IMR-90 (cell line): ENCODE measurements around the gene SH2D6. TPM values are rescaled to one million over a fixed set of nuclear protein-coding genes. Genes with fewer than 3 reads are reported as not detected.

ENCODE experiments used
- ATAC-seq: fragments of 200-7000 bp; cut with Tn5 transposase; 2 replicates; pipeline ENCODE4 v1.9.1; 2020; ENCODE audit warnings: low read depth, mild to moderate bottlenecking, moderate library complexity
- BruUV-seq: library from RNA; stranded (reverse); fragments of 400-500 nt; replicated peaks from 2 replicates; lab custom pipeline; 2021; lab: Mats Ljungman, UMichigan
- CTCF ChIA-PET: fragments of 300-600 bp; formaldehyde crosslinking; extraction: SDS; loops from one replicate; lab custom pipeline; 2021; ENCODE audit warnings: antibody characterized with exemption; lab: Yijun Ruan, JAX
- POLR2A ChIA-PET: fragments of 300-600 bp; sonication (Branson Sonifier 250); formaldehyde crosslinking; loops from one replicate; lab custom pipeline; 2022; ENCODE audit warnings: antibody characterized with exemption; ENCODE audit not compliant: unreplicated experiment; lab: Charles Lee
- DNase-seq: peaks from one replicate; pipeline ENCODE4 v3.0.0; 2013
- H2AFZ ChIP-seq: replicated peaks from 2 replicates; pipeline ENCODE3; 2013; ENCODE audit warnings: low read length, mild to moderate bottlenecking; ENCODE audit not compliant: poor library complexity
- H2AK5ac ChIP-seq: 2 replicates; pipeline ENCODE4 v1.6.1; 2013; ENCODE audit warnings: low read depth, low read length, inconsistent platforms
- H2AK9ac ChIP-seq: replicated peaks from 2 replicates; pipeline ENCODE3; 2013; ENCODE audit warnings: mild to moderate bottlenecking, low read depth, low read length, moderate library complexity; ENCODE audit not compliant: poor library complexity
- H2BK120ac ChIP-seq: 2 replicates; pipeline ENCODE4 v1.6.1; 2013; ENCODE audit warnings: low read depth, low read length, inconsistent platforms
- H2BK15ac ChIP-seq: 3 replicates; pipeline ENCODE4 v1.6.1; 2013; ENCODE audit warnings: low read depth, low read length, inconsistent platforms
- H2BK20ac ChIP-seq: 2 replicates; pipeline ENCODE4 v1.6.1; 2013; ENCODE audit warnings: low read depth, mild to moderate bottlenecking, inconsistent platforms, low read length, moderate library complexity
- H2BK5ac ChIP-seq: 2 replicates; pipeline ENCODE4 v1.6.1; 2013; ENCODE audit warnings: mild to moderate bottlenecking, low read depth, low read length, inconsistent platforms; ENCODE audit not compliant: poor library complexity, severe bottlenecking
- H3K14ac ChIP-seq: replicated peaks from 2 replicates; pipeline ENCODE4 v1.6.1; 2013; ENCODE audit warnings: low read depth, low read length, inconsistent platforms
- H3K18ac ChIP-seq: 2 replicates; pipeline ENCODE4 v1.6.1; 2013; ENCODE audit warnings: low read depth, low read length, control low read depth
- H3K23ac ChIP-seq: 2 replicates; pipeline ENCODE4 v1.6.1; 2013; ENCODE audit warnings: low read depth, low read length, inconsistent platforms
- H3K27ac ChIP-seq: 2 replicates; pipeline ENCODE4 v1.5.1; 2013; ENCODE audit warnings: mild to moderate bottlenecking, control low read depth, low read length; ENCODE audit not compliant: insufficient read depth
- H3K27me3 ChIP-seq: 2 replicates; pipeline ENCODE4 v1.6.1; 2013; ENCODE audit warnings: low read length; ENCODE audit not compliant: control insufficient read depth, insufficient read depth
- H3K36me3 ChIP-seq: 2 replicates; pipeline ENCODE4 v1.6.1; 2013; ENCODE audit warnings: low read length, mixed read lengths; ENCODE audit not compliant: control insufficient read depth, insufficient read depth
- H3K4ac ChIP-seq: 2 replicates; pipeline ENCODE4 v1.6.1; 2013; ENCODE audit warnings: low read depth, low read length, inconsistent platforms
- H3K4me1 ChIP-seq: 2 replicates; pipeline ENCODE4 v1.6.1; 2013; ENCODE audit warnings: low read length, mixed read lengths; ENCODE audit not compliant: control insufficient read depth, insufficient read depth
- H3K4me2 ChIP-seq: 2 replicates; pipeline ENCODE4 v1.6.1; 2013; ENCODE audit warnings: low read depth, mild to moderate bottlenecking, control low read depth, low read length, moderate library complexity
- H3K4me3 ChIP-seq: 2 replicates; pipeline ENCODE4 v1.5.1; 2013; ENCODE audit warnings: low read depth, mild to moderate bottlenecking, control low read depth, low read length, moderate library complexity; ENCODE audit not compliant: insufficient read depth
- H3K56ac ChIP-seq: 2 replicates; pipeline ENCODE4 v1.6.1; 2013; ENCODE audit warnings: low read length, inconsistent platforms; ENCODE audit not compliant: insufficient read depth; ENCODE audit errors: extremely low read depth
- H3K79me1 ChIP-seq, 2 experiments: 2 replicates each; pipeline ENCODE4 v1.6.1; 2013; ENCODE audit warnings: low read length in 2 of 2, inconsistent platforms in 1 of 2, low read depth in 1 of 2
- H3K9ac ChIP-seq: 2 replicates; pipeline ENCODE4 v1.6.1; 2013; ENCODE audit warnings: low read depth, low read length, control low read depth
- H3K9me1 ChIP-seq: 2 replicates; pipeline ENCODE4 v1.6.1; 2013; ENCODE audit warnings: low read length, inconsistent platforms; ENCODE audit not compliant: insufficient read depth
- H3K9me3 ChIP-seq: 2 replicates; pipeline ENCODE4 v1.6.1; 2013; ENCODE audit warnings: low read length; ENCODE audit not compliant: control insufficient read depth, insufficient read depth
- H4K20me1 ChIP-seq: 2 replicates; pipeline ENCODE4 v1.6.1; 2013; ENCODE audit warnings: low read length, inconsistent platforms; ENCODE audit not compliant: insufficient read depth
- H4K5ac ChIP-seq: 2 replicates; pipeline ENCODE4 v1.6.1; 2013; ENCODE audit warnings: mild to moderate bottlenecking, low read depth, low read length, control low read depth
- H4K8ac ChIP-seq, 2 experiments: 2 replicates each; pipeline ENCODE4 v1.6.1; 2013; ENCODE audit warnings: low read depth in 2 of 2, low read length in 2 of 2, control low read depth in 1 of 2, inconsistent platforms in 1 of 2
- H4K91ac ChIP-seq: 2 replicates; pipeline ENCODE4 v1.6.1; 2013; ENCODE audit warnings: low read depth, low read length, inconsistent platforms; ENCODE audit not compliant: insufficient read depth
- CTCF ChIP-seq: conservative IDR thresholded peaks from 2 replicates; pipeline ENCODE4 v1.5.1; 2012; ENCODE audit warnings: mild to moderate bottlenecking, low read depth, low read length, improper control_type of control experiment
- FOS ChIP-seq: fragments of 150-350 bp; IDR thresholded peaks from 2 replicates; pipeline ENCODE4 v1.6.1; 2016; ENCODE audit warnings: low read depth, low read length
- MAFK ChIP-seq: IDR thresholded peaks from 2 replicates; pipeline ENCODE4 v1.6.1; 2012; ENCODE audit warnings: low read depth, low read length, improper control_type of control experiment
- MAZ ChIP-seq: IDR thresholded peaks from 2 replicates; pipeline ENCODE4 v1.6.1; 2012; ENCODE audit warnings: low read depth, mild to moderate bottlenecking, low read length, improper control_type of control experiment, moderate library complexity, borderline replicate concordance
- MXI1 ChIP-seq: IDR thresholded peaks from 2 replicates; pipeline ENCODE4 v1.6.1; 2012; ENCODE audit warnings: low read depth, mild to moderate bottlenecking, low read length, moderate library complexity, borderline replicate concordance
- POLR2A ChIP-seq: IDR thresholded peaks from 2 replicates; pipeline ENCODE4 v1.6.1; 2012; ENCODE audit warnings: mild to moderate bottlenecking, low read depth, low read length
- RFX5 ChIP-seq: IDR thresholded peaks from 2 replicates; pipeline ENCODE4 v1.8.0; 2012; ENCODE audit warnings: low read depth, mild to moderate bottlenecking, low read length, moderate library complexity
- WGBS, 2 experiments: methylation state at CpG; one replicate each; pipeline versions ENCODE4 v1.1.5 to v1.1.7; 2013; ENCODE audit warnings: missing lambda C conversion rate in 2 of 2; ENCODE audit not compliant: insufficient read length in 1 of 2; ENCODE audit errors: extremely low coverage in 2 of 2; 5-methylcytosine and 5-hydroxymethylcytosine counted together
- dilution Hi-C: fragments of 300-500 bp; cut with HindIII; formaldehyde crosslinking; loops from one replicate; pipeline ENCODE4 v1.14.3; 2018; ENCODE audit warnings: low sequenced_read_pairs; ENCODE audit not compliant: unreplicated experiment
- in situ Hi-C: fragments of 300-500 bp; cut with MboI; formaldehyde crosslinking; loops from 3 replicates; pipeline ENCODE4 v1.14.3; 2019; ENCODE audit warnings: low sequenced_read_pairs, inconsistent platforms, mixed read lengths
- intact Hi-C: fragments of 100-400 bp; cut with micrococcal nuclease; formaldehyde crosslinking; loops from 2 replicates; pipeline ENCODE4 v1.10.0; 2022
- polyA plus RNA-seq, 3 experiments: library from polyadenylated mRNA; depleted of rRNA; stranded (reverse); fragments of >200 nt; gene quantifications; 2 replicates each; pipeline ENCODE4 v1.2.3, GENCODE V29; 2012; ENCODE audit warnings: low replicate concordance in 1 of 3
- total RNA-seq: library from RNA; depleted of rRNA; stranded (reverse); fragments of >200 nt; gene quantifications from 2 replicates; pipeline ENCODE4 v1.2.3, GENCODE V29; 2012

The SH2D6 gene
- total and polyA plus RNA-seq, 2 of the 4 experiments (the other 2 are of a cell fraction) = 0.32 to 0.36 TPM

GRCh38 chr2:85439025-85439472 is 20.5 kb downstream of the SH2D6 start:
- WGBS, 2 experiments = 80% methylated on average over 1 of the region's 6 CpGs; no CpG with 5 or more reads in 1 of the 2 experiments

More at GRCh38 chr2:85439025-85439472, 20.5 kb downstream of the SH2D6 start:
- no peak overlapping the region for H3K27ac ChIP-seq
- no peak overlapping the region for H3K4me2 ChIP-seq
- peak overlapping the region; percentile 99 for H3K4ac ChIP-seq
- H3K18ac ChIP-seq = no peak overlapping the region; the same call in 1 of the 2 replicates
- H2AFZ ChIP-seq = no peak overlapping the region
- H3K23ac ChIP-seq = no peak overlapping the region
- peak overlapping the region; percentile 92 for H2BK120ac ChIP-seq
- DNase-seq = no peak
- H3K79me1 ChIP-seq = peaks cover 0 to 10% of the 10 kb centered on the region in 2 experiments; a peak in 1 of 4 replicates
- dilution Hi-C loops = no loop called here
- ATAC-seq = no peak
- CTCF ChIA-PET = no interaction called here
- peak overlapping the region; percentile 31; the same call in 1 of the 2 replicates for H2AK5ac ChIP-seq
- H4K91ac ChIP-seq = peak overlapping the region; percentile 90
- H4K20me1 ChIP-seq = no peaks in the 10 kb centered on the region
- peak overlapping the region; percentile 69 for H2BK20ac ChIP-seq
- peak overlapping the region; percentile 87 to 97; a peak in 2 of 4 replicates for H4K8ac ChIP-seq
- BruUV-seq = no TSS peak
- no peak overlapping the region for H3K56ac ChIP-seq
- H2BK5ac ChIP-seq = no peak overlapping the region
- intact Hi-C loops = no loop called here
- no peaks in the 10 kb centered on the region for H3K36me3 ChIP-seq
- H4K5ac ChIP-seq = peak overlapping the region; percentile 99; the same call in 1 of the 2 replicates
- H3K14ac ChIP-seq = peak overlapping the region; percentile 39; the same call in 1 of the 2 replicates
- H3K4me1 ChIP-seq = peaks cover 19% of the 10 kb centered on the region
- H3K9me1 ChIP-seq = peaks cover 24% of the 10 kb centered on the region; the same call in 1 of the 2 replicates
- H3K9ac ChIP-seq = no peak overlapping the region
- TF ChIP-seq MXI1 (no peak), MAFK (no peak), FOS (no peak), POLR2A (no peak), RFX5 (no peak), MAZ (no peak), CTCF (no peak)
- H2BK15ac ChIP-seq = peak overlapping the region; percentile 57; the same call in 1 of the 3 replicates
- H3K4me3 ChIP-seq = no peak overlapping the region
- H2AK9ac ChIP-seq = peak overlapping the region; percentile 95
- H3K27me3 ChIP-seq = no peaks in the 10 kb centered on the region
- no peaks in the 10 kb centered on the region for H3K9me3 ChIP-seq
- POLR2A ChIA-PET = interaction anchor here (0.6 to 1.6 kb wide), 2 partner anchors 11 to 15 kb away, joined by 4 to 7 read pairs; no protein-coding TSS in a partner anchor
- in situ Hi-C loops = no loop called here
